HG02884 (cell line): ENCODE measurements around the gene ANGEL2.
"Not testable (repeated sequence)": the region's sequence is repeated elsewhere in the genome, so short reads cannot be mapped to it uniquely, and the experiment has no call there.

Experiments
- ATAC-seq: cut with Tn5 transposase; IDR thresholded peaks from one replicate; pipeline ENCODE4 v1.9.1; 2021; ENCODE audit warnings: mild to moderate bottlenecking, moderate library complexity; ENCODE audit not compliant: unreplicated experiment

Gene ANGEL2

GRCh38 chr1:213015099-213016050, at the start of gene ANGEL2:
ANGEL2 (minus strand) TSS chr1:213015867; CDS start chr1:213015671, 196 bp downstream.
- ATAC-seq = peak; percentile 94

- ATAC-seq = no peak
Measured at GRCh38 chr1:213061263-213061662, 45.6 kb upstream of the ANGEL2 start.

- no peak for ATAC-seq
Measured at GRCh38 chr1:213060836-213061235, 45.2 kb upstream of the ANGEL2 start.

- ATAC-seq = no peak
Measured at GRCh38 chr1:213057264-213058059, 41.8 kb upstream of the ANGEL2 start.

GRCh38 chr1:213055767-213056166, 40.1 kb upstream of the ANGEL2 start:
- no peak for ATAC-seq

GRCh38 chr1:213054733-213055591, 39.3 kb upstream of the ANGEL2 start:
- no peak for ATAC-seq

- no peak for ATAC-seq
Measured at GRCh38 chr1:213054142-213054541, 38.5 kb upstream of the ANGEL2 start.

GRCh38 chr1:213053455-213053854, 37.8 kb upstream of the ANGEL2 start:
- ATAC-seq = no peak

GRCh38 chr1:213051881-213052202, 36.2 kb upstream of the ANGEL2 start:
- no peak for ATAC-seq

- peak; percentile 98 for ATAC-seq
Measured at GRCh38 chr1:213051127-213051880, 35.6 kb upstream of the ANGEL2 start, which contains the start of gene RPS6KC1. RPS6KC1 (plus strand) TSS chr1:213051241; CDS start chr1:213051405, 164 bp downstream.

GRCh38 chr1:213050745-213051126, 35.1 kb upstream of the ANGEL2 start:
- peak; percentile 41 for ATAC-seq

GRCh38 chr1:213049232-213049631, 33.6 kb upstream of the ANGEL2 start:
- ATAC-seq = no peak

GRCh38 chr1:213045321-213046226, 29.9 kb upstream of the ANGEL2 start:
- not testable (repeated sequence) for ATAC-seq

- ATAC-seq = no peak
Measured at GRCh38 chr1:213041443-213041842, 25.8 kb upstream of the ANGEL2 start.

- no peak for ATAC-seq
Measured at GRCh38 chr1:213035573-213035972, 19.9 kb upstream of the ANGEL2 start.

- no peak for ATAC-seq
Measured at GRCh38 chr1:213034713-213035112, 19.0 kb upstream of the ANGEL2 start.

GRCh38 chr1:213032651-213033050, 17.0 kb upstream of the ANGEL2 start:
- no peak for ATAC-seq

- ATAC-seq = not testable (repeated sequence)
Measured at GRCh38 chr1:213027024-213027423, 11.4 kb upstream of the ANGEL2 start.

- no peak for ATAC-seq
Measured at GRCh38 chr1:213020016-213020415, 4.3 kb upstream of the ANGEL2 start.
